Erythroblast (primary cell): ENCODE measurements around the gene CHRNA7.

Experiments
- DNase-seq, 2 experiments: peaks; one replicate each; lab custom pipeline; 2025; lab: John Stamatoyannopoulos, UW
- GATA1 ChIP-seq: IDR thresholded peaks from 2 replicates; pipeline ENCODE4 v1.6.1; 2011; ENCODE audit warnings: low read depth, mild to moderate bottlenecking, control low read depth, low read length, moderate library complexity
- POLR2A ChIP-seq: IDR thresholded peaks from 2 replicates; pipeline ENCODE4 v1.6.1; 2011; ENCODE audit warnings: mild to moderate bottlenecking, low read length

Gene CHRNA7

GRCh38 chr15:32099097-32099785 lies 68.9 kb downstream of the CHRNA7 start:
- TF ChIP-seq POLR2A: no peak
- TF ChIP-seq GATA1: no peak

GRCh38 chr15:32099956-32100684 lies 69.8 kb downstream of the CHRNA7 start:
- no peak for DNase-seq
- TF ChIP-seq POLR2A (no peak), GATA1 (no peak)

More at GRCh38 chr15:32099097-32099785, 68.9 kb downstream of the CHRNA7 start:
- no peak for DNase-seq

- TF ChIP-seq POLR2A (no peak), GATA1 (no peak)
- no peak for DNase-seq
These were observed 74.0 kb downstream of the CHRNA7 start for GRCh38 chr15:32104061-32104995.

- TF ChIP-seq GATA1 (no peak), POLR2A (no peak)
- no peak for DNase-seq
These were observed 75.2 kb downstream of the CHRNA7 start for GRCh38 chr15:32105258-32106241.

GRCh38 chr15:32106401-32107381 lies 76.4 kb downstream of the CHRNA7 start:
- no peak for DNase-seq
- TF ChIP-seq POLR2A (no peak), GATA1 (no peak)

- no peak for DNase-seq
- TF ChIP-seq POLR2A: no peak
- TF ChIP-seq GATA1: no peak
These were observed 77.3 kb downstream of the CHRNA7 start for GRCh38 chr15:32107477-32108080.

- no peak for TF ChIP-seq POLR2A
- no peak for TF ChIP-seq GATA1
- no peak for DNase-seq
These were observed 78.3 kb downstream of the CHRNA7 start for GRCh38 chr15:32108661-32109060.

- TF ChIP-seq GATA1 (no peak), POLR2A (no peak)
- DNase-seq: no peak
These were observed 81.8 kb downstream of the CHRNA7 start for GRCh38 chr15:32112101-32112500.

- no peak for DNase-seq
- TF ChIP-seq GATA1 (no peak), POLR2A (no peak)
These were observed 82.9 kb downstream of the CHRNA7 start for GRCh38 chr15:32113224-32113623.

- TF ChIP-seq GATA1 (no peak), POLR2A (no peak)
These were observed 86.8 kb downstream of the CHRNA7 start for GRCh38 chr15:32117122-32117521.

GRCh38 chr15:32119286-32119685 lies 89.0 kb downstream of the CHRNA7 start:
- TF ChIP-seq POLR2A: no peak
- TF ChIP-seq GATA1: no peak
- DNase-seq: no peak

More at GRCh38 chr15:32117122-32117521, 86.8 kb downstream of the CHRNA7 start:
- no peak for DNase-seq
